A549 treated with CpdA at 1 μM for 4 hours (cell line): Measurements from ENCODE around the gene CCDC179. TPM values are rescaled to one million over a fixed set of nuclear protein-coding genes. Genes with fewer than 3 reads are reported as not detected.

Experiments
- total RNA-seq: library from RNA; stranded (reverse); fragments of 200-300 nt; extraction: Qiagen RNA extraction; gene quantifications from 5 replicates; pipeline ENCODE4 v1.2.3, GENCODE V29; 2022; ENCODE audit warnings: low read depth

CCDC179 gene
- total RNA-seq = not detected in 5 replicates

DNA sequence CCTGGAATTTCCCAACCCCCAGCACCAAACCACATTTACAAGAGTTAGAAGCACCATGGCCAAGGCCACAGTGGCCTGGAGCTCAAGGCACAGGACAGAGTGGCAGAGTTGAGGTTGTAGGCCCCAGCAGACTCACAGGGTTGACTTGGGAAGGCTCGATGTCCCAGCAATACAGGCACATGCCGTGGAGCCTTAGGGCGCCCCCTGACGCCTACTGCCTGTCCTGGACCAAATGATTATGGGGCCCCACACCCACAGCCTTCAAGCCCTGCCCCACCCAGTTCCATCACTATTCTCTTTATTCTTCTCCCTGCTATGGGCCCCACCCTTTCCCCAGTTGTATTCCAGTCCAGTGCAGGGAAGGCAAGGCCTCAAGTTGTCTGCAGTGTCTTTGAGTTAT is at the start of gene CCDC179:
Gene CCDC179, minus strand, starts transcription at position 234 of the 400 bp plus-strand sequence. Its CDS starts 53 bp downstream, at position 181.

DNA sequence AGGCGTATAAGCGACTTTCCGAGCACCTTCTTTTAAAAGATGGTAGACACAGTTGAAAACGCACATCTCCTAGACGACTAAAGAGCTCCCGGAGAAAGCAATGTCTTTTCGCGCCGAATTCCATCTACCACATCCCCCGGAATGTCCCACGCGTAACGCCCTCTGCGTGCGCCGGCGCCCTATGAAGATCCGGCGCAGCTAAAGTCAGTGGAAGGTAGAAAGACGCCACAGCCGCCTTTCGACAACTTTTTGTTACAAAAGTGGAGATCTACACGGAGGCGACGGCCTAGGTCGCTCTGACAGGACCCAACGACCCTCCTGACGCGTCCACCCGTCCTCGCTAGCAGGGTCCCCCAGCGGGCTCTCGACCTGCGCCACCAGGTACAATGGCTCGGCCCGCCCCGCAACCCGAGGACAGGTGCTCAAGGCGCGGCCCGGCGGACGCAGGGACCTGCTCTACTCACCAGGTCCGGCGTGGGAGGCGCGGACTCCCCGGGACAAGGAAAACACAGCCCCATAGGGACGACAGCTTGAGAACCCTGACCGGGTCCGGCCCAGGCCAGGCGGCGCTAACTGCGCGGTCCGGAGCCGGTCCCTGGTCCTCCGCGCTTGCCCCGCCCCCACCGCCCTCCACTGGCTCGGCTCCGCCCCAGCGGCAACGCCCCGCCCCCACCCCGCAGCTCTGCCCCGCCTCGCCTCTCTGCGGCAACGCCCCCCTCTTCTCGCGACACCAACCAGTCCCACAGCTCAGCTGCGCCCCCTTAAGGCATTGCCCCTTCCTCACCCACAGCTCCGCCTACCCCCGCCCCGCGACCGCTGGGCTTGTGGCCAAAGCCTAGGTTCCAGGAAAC is 30.8 kb downstream of the CCDC179 start, which contains the start of gene SVIP:
Gene SVIP, minus strand, starts transcription at position 571 of the 851 bp plus-strand sequence. Its CDS starts 53 bp downstream, at position 518.

Other genes starting within 250 kb of the CCDC179 start
- 6.4 to 8.5 TPM (median 7.8 TPM) in 5 replicates for gene FANCF, start 234.7 kb downstream of the CCDC179 start, total RNA-seq
- 0.67 to 1.4 TPM (median 0.93 TPM) in 5 replicates for gene GAS2, start 193.9 kb downstream of the CCDC179 start, total RNA-seq
- gene SVIP, start 30.7 kb downstream of the CCDC179 start, total RNA-seq = 9.7 to 15.1 TPM (median 13.2 TPM) in 5 replicates